Activated gamma-delta T cell treated with anti-CD3 and anti-CD28 coated beads, Interleukin-2, amount 50 U/mL, for 16 hours (primary cell): ENCODE data around the gene SNAPC4.
A peak's percentile ranks its signal among the peaks of the same experiment; 100 is the strongest.

Experiments used
- DNase-seq: peaks from one replicate; pipeline ENCODE4 v3.0.0-alpha.2; 2020; ENCODE audit warnings: low read depth

Gene SNAPC4

GRCh38 chr9:136368190-136368589 is 31.8 kb downstream of the SNAPC4 start:
- DNase-seq = no peak

- DNase-seq = no peak
Observed at GRCh38 chr9:136367296-136368145, 32.4 kb downstream of the SNAPC4 start.

- DNase-seq = no peak
Observed at GRCh38 chr9:136366826-136367225, 33.1 kb downstream of the SNAPC4 start.

DNA sequence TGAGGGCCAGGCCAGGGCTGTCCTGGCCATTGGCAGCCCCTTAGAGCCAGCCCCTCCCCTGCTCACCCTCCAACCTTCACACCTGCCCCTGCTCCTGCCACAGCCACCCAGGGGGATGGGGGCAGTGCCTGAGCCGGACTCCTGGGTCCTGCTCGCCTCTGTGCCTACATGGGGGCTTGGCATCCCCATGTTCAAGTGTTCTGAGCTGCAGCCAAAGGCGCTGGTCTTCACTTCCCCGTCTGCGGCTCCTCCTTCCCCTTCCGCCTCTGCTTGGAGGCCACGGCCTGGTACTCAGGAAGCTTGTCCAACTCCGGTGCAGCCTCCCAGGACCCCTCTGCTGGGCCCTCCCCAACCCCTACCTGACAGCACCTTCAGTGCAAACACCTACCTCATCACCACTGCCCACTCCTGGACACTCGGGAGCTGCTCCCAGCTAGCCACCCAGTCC is 34.2 kb downstream of the SNAPC4 start:
- no peak for DNase-seq

GRCh38 chr9:136364942-136365774 is 34.8 kb downstream of the SNAPC4 start:
- DNase-seq = no peak

- no peak for DNase-seq
Observed at GRCh38 chr9:136363949-136364748, 35.8 kb downstream of the SNAPC4 start.

GRCh38 chr9:136363106-136363948 is 36.6 kb downstream of the SNAPC4 start, which contains the start of gene DNLZ:
TSS of gene DNLZ (minus strand) at chr9:136363744. CDS start at chr9:136363714, 30 bp downstream.
- DNase-seq = peak; percentile 84

DNA sequence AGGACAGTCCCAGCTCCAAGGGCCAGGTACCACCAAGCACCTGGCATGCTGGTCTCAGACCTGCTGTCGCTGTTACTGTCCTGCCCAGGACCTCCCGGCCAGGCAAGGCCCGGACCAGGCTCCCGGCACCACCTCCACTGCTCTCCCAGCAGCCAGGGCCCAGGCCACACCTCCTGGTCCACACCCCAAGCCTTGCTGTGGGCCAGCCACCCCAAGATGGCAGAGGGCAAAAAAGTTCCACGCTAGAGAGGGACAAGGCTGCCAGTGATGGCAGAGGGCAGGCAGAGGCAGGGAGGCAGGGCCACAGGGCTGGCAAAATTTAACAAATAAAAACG is 37.6 kb downstream of the SNAPC4 start:
- DNase-seq = no peak

DNA sequence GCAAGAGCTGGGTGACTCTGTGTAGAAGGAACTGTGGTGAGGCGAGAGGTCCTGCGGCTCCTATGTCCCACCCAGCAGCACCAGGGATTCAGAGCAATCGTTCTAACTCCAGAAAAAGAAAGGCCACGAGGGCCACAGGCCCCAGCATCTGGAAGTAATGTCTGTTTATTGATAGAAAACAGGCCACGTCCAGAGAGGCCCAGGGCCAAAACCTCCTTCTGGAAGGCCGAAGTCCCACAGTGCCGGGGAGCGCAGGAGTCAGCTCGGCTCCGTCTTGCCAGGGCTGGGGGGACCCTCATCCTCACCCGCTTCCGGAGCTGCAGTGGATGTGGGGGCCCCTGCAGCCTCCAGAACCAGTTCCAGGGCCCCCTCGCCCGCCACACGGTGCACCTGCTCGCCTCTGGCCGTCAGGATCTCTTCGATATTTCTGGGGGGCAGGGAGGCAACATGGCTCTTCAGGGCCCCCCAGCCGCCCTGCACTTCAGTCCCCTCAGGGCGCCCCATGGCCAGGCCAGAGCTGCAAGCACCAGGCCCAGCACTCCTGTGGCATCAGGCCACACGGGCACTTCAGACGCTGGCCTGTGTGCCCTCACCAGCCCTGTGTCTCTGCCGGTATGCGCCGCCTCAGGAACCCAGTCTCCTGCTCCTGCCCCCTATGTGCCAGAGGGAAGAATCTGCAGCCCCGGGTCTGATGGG is 38.1 kb downstream of the SNAPC4 start:
- no peak for DNase-seq

DNA sequence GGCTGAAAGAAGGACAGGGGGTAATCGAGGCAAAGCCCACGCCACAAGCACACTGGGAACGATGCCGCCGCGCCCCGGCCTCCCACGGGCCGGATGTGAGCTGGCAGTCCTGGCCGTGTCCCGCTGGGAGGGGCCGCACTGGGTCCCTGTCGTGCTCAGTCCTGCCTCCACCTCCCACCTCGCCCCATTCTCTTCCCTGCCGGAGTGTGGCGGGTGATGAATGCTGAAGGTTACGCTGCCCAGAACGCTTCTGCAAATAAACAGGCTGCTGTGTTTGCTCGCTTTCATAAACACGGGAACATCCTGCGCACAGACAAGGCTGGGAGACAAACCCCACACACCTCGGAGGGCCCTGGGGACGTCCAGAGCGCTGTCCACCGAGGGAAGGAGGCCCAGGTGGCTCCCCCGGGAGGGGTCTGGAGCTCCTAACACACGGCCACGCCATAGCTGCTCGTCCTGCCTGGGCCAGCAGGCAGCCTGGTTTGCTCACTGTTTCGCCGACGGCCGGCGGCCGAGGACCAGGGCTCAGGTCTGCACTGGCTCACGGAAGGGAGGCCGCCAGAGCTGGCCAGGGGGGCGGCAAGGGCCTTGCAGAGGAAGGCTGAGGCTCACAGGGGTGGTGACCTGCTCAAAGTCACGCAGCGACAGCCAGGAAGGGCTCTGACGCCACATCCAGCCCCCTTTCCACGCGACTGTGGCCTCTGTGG is 38.8 kb downstream of the SNAPC4 start:
- no peak for DNase-seq

- DNase-seq = no peak
Observed at GRCh38 chr9:136359774-136360718, 39.9 kb downstream of the SNAPC4 start.

- no peak for DNase-seq
Observed at GRCh38 chr9:136358888-136359287, 41.1 kb downstream of the SNAPC4 start.

GRCh38 chr9:136358016-136358415 is 42.0 kb downstream of the SNAPC4 start:
- DNase-seq = no peak

GRCh38 chr9:136357202-136357725 is 42.7 kb downstream of the SNAPC4 start:
- DNase-seq = no peak

DNA sequence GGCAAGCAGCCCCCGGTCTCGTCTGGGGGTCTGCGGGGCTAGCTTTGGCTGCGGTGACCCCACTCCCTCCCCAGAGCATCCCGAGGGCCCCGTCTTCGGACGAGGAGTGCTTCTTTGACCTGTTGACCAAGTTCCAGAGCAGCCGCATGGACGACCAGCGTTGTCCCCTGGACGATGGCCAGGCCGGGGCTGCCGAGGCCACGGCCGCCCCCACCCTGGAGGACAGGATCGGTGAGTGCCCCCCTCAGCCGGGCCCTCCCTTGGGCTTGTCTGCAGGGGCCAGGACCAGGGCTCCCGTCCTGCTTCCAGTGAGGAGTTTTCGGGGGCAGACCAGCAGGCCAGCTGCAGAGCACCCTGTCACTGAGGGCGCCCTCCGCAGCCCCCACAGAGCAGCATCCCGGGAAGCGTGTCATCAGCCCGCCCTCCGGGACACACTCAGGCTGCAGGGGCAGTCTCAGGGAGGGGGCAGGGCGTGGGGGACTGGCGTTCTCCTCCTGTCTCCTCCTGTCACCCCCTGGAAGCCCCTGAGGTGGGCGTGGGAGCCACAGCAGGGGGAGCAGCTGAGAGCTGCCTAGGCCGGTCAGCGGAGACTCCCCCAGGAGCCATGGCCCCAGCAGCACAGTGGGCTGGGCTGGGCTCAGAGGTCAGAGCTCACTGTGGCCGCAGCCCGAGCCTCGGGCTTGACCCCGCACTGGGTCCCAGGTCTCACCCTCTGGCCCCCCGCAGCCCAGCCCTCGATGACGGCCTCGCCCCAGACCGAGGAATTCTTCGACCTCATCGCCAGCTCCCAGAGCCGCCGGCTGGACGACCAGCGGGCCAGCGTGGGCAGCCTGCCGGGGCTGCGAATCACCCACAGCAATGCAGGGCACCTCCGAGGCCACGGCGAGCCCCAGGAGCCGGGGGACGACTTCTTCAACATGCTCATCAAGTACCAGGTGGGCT is 44.1 kb downstream of the SNAPC4 start:
- DNase-seq = no peak

GRCh38 chr9:136354592-136355085 is 45.3 kb downstream of the SNAPC4 start:
- DNase-seq = no peak

DNA sequence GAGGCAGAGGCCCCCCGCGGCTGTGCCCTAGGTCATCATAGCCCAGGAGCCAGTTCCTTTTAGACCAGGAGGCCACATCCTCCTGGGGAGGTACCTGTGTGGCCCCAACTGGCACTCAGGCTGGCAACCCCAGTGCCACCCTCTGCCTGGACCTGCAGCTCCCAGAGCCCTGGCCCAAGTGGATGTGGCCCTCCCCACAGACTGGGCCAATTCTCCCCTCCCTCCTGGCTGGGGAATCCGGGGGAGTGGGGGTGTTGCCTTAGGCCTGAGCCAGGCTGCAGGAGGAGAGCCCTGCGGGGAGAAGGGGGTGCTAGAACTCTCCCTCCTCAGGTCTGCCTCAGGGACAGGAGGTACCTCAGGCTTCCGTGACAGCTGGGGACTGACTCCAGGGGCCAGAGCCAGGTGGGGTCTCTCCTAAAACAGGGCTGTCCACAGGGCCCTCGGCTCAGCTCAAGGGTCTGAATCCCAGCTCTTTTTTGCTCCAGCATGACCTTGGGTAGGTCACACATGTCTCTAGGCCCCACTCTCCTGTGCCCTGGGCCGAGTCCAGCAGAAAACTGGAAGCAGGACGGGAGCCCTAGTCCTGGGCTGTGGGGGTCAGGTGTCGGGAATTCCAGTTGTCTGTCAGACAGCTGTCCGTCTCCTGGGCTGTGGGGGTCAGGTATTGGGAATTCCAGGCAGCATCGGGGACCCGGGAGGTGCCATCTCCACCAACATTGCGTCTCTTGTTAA is 46.0 kb downstream of the SNAPC4 start:
- no peak for DNase-seq
